Upper lobe of left lung (tissue), 6 donors: Measurements from ENCODE around the gene H2AZ2. TPM values are rescaled to one million over a fixed set of nuclear protein-coding genes. Genes with fewer than 3 reads are reported as not detected.

Experiments used
- ATAC-seq, 2 donors: fragments of 200-7000 bp; cut with Tn5 transposase; one replicate each; pipeline ENCODE4 v1.9.1; 2022; ENCODE audit warnings: mild to moderate bottlenecking in 2 of 2, moderate library complexity in 2 of 2; ENCODE audit not compliant: low FRiP score in 2 of 2
- DNase-seq, 2 donors: peaks; one replicate each; pipeline ENCODE4 v3.0.0-alpha.2; 2019 to 2020
- H3K27ac ChIP-seq, 4 donors: fragments of 200-600 bp; sonication (generic); one replicate each; pipeline ENCODE4 v1.5.1; 2016 to 2019
- H3K27me3 ChIP-seq, 4 donors: fragments of 200-600 bp; sonication (generic); one replicate each; pipeline ENCODE4 v1.5.1; 2017 to 2019
- H3K36me3 ChIP-seq, 4 donors: fragments of 200-600 bp; sonication (generic); one replicate each; pipeline ENCODE4 v1.5.1; 2016 to 2019
- H3K4me1 ChIP-seq, 4 donors: fragments of 200-600 bp; sonication (generic); one replicate each; pipeline ENCODE4 v1.5.1; 2018 to 2019
- H3K4me3 ChIP-seq, 4 donors: fragments of 200-600 bp; sonication (generic); one replicate each; pipeline ENCODE4 v1.5.1; 2017 to 2019; ENCODE audit warnings: mild to moderate bottlenecking in 2 of 4, moderate library complexity in 1 of 4
- H3K9me3 ChIP-seq, 4 donors: fragments of 200-600 bp; sonication (generic); one replicate each; pipeline ENCODE4 v1.5.1; 2018 to 2019
- CTCF ChIP-seq, 6 experiments: fragments of 450-650 bp in 4 of 6; fragments of 200-600 bp in 2 of 6; sonication (generic) in 2 of 6; IDR thresholded peaks; one replicate each; pipeline ENCODE4 v1.5.1; 2016 to 2019; ENCODE audit warnings: antibody characterized with exemption in 6 of 6
- EP300 ChIP-seq, 4 donors: sonication (generic); formaldehyde crosslinking; IDR thresholded peaks; one replicate each; pipeline ENCODE4 v1.5.1; 2017; ENCODE audit warnings: antibody characterized with exemption in 4 of 4, control low read depth in 2 of 4
- POLR2A ChIP-seq, 4 donors: fragments of 450-650 bp; IDR thresholded peaks; one replicate each; pipeline ENCODE4 v1.5.1; 2016 to 2017; ENCODE audit warnings: antibody characterized with exemption in 4 of 4, mild to moderate bottlenecking in 2 of 4
- POLR2AphosphoS5 ChIP-seq, 2 donors: sonication (generic); formaldehyde crosslinking; IDR thresholded peaks; one replicate each; pipeline ENCODE4 v1.5.1; 2017; ENCODE audit warnings: antibody characterized with exemption in 2 of 2
- WGBS, 2 donors: methylation state at CpG; one replicate each; pipeline ENCODE4 v1.1.5; 2017 to 2018; 5-methylcytosine and 5-hydroxymethylcytosine counted together
- total RNA-seq, 6 donors: library from RNA; depleted of rRNA in 4 of 6; stranded (reverse); fragments of >200 nt in 4 of 6; gene quantifications; one replicate each; pipeline versions ENCODE4 v1.1.0 to v1.2.1, GENCODE V29; 2016 to 2021
- donor health status: DM: no; HTN: no; CAD: no; lungs with moderate emphysema.
- donor health status: DM: no; HTN: yes; CAD: no; lungs with severe emphysema.

Gene H2AZ2
- total RNA-seq, 6 donors from 2014 or later, result 46.1 to 151 (median 133) TPM

- Histone ChIP-seq H3K4me3 (no peak overlapping the region), H3K27ac (no peak overlapping the region), H3K9me3 (peaks cover 0 to 4% (median 0%) of the 10 kb centered on the region in 4 donors), H3K27me3 (no peaks in the 10 kb centered on the region), H3K4me1 (peaks cover 0 to 5% (median 2%) of the 10 kb centered on the region in 4 donors), H3K36me3 (no peaks in the 10 kb centered on the region)
- DNase-seq (no peak), ATAC-seq (peak in 1 of 2 donors; percentile 23)
- WGBS, 2 donors, result 88 to 95% methylated on average over 1 of the region's 1 CpG
- no peak for TF ChIP-seq POLR2AphosphoS5 (IDR thresholded peaks at IDR 0.05)
- TF ChIP-seq CTCF (IDR thresholded peaks at IDR 0.05), result no peak
- no peak for TF ChIP-seq POLR2A (IDR thresholded peaks at IDR 0.05)
- TF ChIP-seq EP300 (IDR thresholded peaks at IDR 0.05), result no peak
Measured at GRCh38 chr7:44784364-44784763, 63.5 kb downstream of the H2AZ2 start.

GRCh38 chr7:44783407-44783806 lies 64.5 kb downstream of the H2AZ2 start:
- ATAC-seq, result no peak
- TF ChIP-seq CTCF (IDR thresholded peaks at IDR 0.05), result no peak
- no peak for TF ChIP-seq POLR2A (IDR thresholded peaks at IDR 0.05)
- no peak for TF ChIP-seq POLR2AphosphoS5 (IDR thresholded peaks at IDR 0.05)
- no peak for TF ChIP-seq EP300 (IDR thresholded peaks at IDR 0.05)
- peaks cover 0 to 5% (median 2%) of the 10 kb centered on the region in 4 donors for H3K4me1 ChIP-seq

GRCh38 chr7:44782460-44782859 lies 65.4 kb downstream of the H2AZ2 start:
- H3K4me1 ChIP-seq, result peaks cover 0 to 5% (median 2%) of the 10 kb centered on the region in 4 donors
- no peak overlapping the region for H3K27ac ChIP-seq
- DNase-seq, result no peak
- ATAC-seq, result no peak
- 86 to 100% methylated on average over 1 of the region's 1 CpG for WGBS, 2 donors
- TF ChIP-seq POLR2AphosphoS5 (IDR thresholded peaks at IDR 0.05) (no peak), POLR2A (IDR thresholded peaks at IDR 0.05) (no peak), CTCF (IDR thresholded peaks at IDR 0.05) (no peak), EP300 (IDR thresholded peaks at IDR 0.05) (no peak)
- no peak overlapping the region for H3K4me3 ChIP-seq
- no peaks in the 10 kb centered on the region for H3K36me3 ChIP-seq
- H3K27me3 ChIP-seq, result no peaks in the 10 kb centered on the region
- peaks cover 0 to 4% (median 0%) of the 10 kb centered on the region in 4 donors for H3K9me3 ChIP-seq

More at GRCh38 chr7:44783407-44783806, 64.5 kb downstream of the H2AZ2 start:
- Histone ChIP-seq H3K9me3 (peaks cover 0 to 4% (median 0%) of the 10 kb centered on the region in 4 donors), H3K27me3 (no peaks in the 10 kb centered on the region), H3K36me3 (no peaks in the 10 kb centered on the region), H3K27ac (no peak overlapping the region), H3K4me3 (no peak overlapping the region)
- DNase-seq, result no peak

Other genes starting within 250 kb of the H2AZ2 start
- gene OGDH, start 241.5 kb downstream of the H2AZ2 start, total RNA-seq, result 100 to 1,000 TPM in 4 of 6 donors, 10 to 100 TPM in 2; 76.1 to 160 (median 134) TPM
- gene ZMIZ2, start 99.2 kb downstream of the H2AZ2 start, total RNA-seq, result 100 to 1,000 TPM in 2 of 6 donors, 10 to 100 TPM in 4; 27.0 to 161 (median 85.7) TPM
- 1,000 to 10,000 TPM in 5 of 6 donors, 100 to 1,000 TPM in 1; 351 to 1,606 (median 1,253) TPM for gene PPIA, start 51.4 kb downstream of the H2AZ2 start, total RNA-seq
- 10 to 100 TPM; 15.0 to 38.2 (median 21.7) TPM for gene PURB, start 37.4 kb upstream of the H2AZ2 start, total RNA-seq
- 10 to 100 TPM; 19.7 to 51.3 (median 38.0) TPM for gene MYO1G, start 130.9 kb upstream of the H2AZ2 start, total RNA-seq
- 10 to 100 TPM; 30.9 to 63.9 (median 46.8) TPM for gene CCM2, start 152.1 kb upstream of the H2AZ2 start, total RNA-seq
- 1 to 10 TPM; 1.0 to 4.3 (median 2.3) TPM for gene NACAD, start 240.9 kb upstream of the H2AZ2 start, total RNA-seq